Measurements from ENCODE around the gene CXCL1. TPM values are rescaled to one million over a fixed set of nuclear protein-coding genes. Genes with fewer than 3 reads are reported as not detected.

The CXCL1 gene
- total RNA-seq, 2 experiments from 2014 or later, result not detected

Other genes starting within 250 kb of the CXCL1 start
- under 1 TPM in 1 of 2 experiments, not detected in 1; 0.05 TPM for gene RASSF6, start 249.0 kb upstream of the CXCL1 start, total RNA-seq
- 10 to 100 TPM; 12.5 to 13.2 TPM for gene CXCL8, start 128.8 kb upstream of the CXCL1 start, total RNA-seq
- gene CXCL6, start 32.7 kb upstream of the CXCL1 start, total RNA-seq, result not detected
- not detected for gene PF4V1, start 16.1 kb upstream of the CXCL1 start, total RNA-seq
- gene PF4, start 112.6 kb downstream of the CXCL1 start, total RNA-seq, result not detected
- gene PPBP, start 118.8 kb downstream of the CXCL1 start, total RNA-seq, result not detected
- gene CXCL5, start 129.3 kb downstream of the CXCL1 start, total RNA-seq, result not detected
- gene CXCL3, start 169.3 kb downstream of the CXCL1 start, total RNA-seq, result not detected
- gene CXCL2, start 229.8 kb downstream of the CXCL1 start, total RNA-seq, result not detected